Hepatocyte (in vitro differentiated cells): ENCODE measurements around the gene TNS3.

Experiments
- EZH2 ChIP-seq: fragments of 200-600 bp; sonication (generic); IDR thresholded peaks from 2 replicates; pipeline ENCODE4 v1.6.1; 2016; ENCODE audit warnings: antibody characterized with exemption, mild to moderate bottlenecking, borderline replicate concordance
- EZH2phosphoT487 ChIP-seq: fragments of 200-600 bp; sonication (generic); IDR thresholded peaks from one replicate; pipeline ENCODE4 v1.6.1; 2018; ENCODE audit warnings: antibody characterized with exemption, mild to moderate bottlenecking, low read depth, moderate library complexity; ENCODE audit not compliant: unreplicated experiment, severe bottlenecking
- TF ChIP-seq, protein P1 (sequence below): fragments of 200-600 bp; sonication (generic); IDR thresholded peaks from 2 replicates; pipeline ENCODE4 v1.5.1; 2016; ENCODE audit warnings: antibody characterized with exemption, mild to moderate bottlenecking; ENCODE audit not compliant: poor library complexity

- TF ChIP-seq, protein P1, sequence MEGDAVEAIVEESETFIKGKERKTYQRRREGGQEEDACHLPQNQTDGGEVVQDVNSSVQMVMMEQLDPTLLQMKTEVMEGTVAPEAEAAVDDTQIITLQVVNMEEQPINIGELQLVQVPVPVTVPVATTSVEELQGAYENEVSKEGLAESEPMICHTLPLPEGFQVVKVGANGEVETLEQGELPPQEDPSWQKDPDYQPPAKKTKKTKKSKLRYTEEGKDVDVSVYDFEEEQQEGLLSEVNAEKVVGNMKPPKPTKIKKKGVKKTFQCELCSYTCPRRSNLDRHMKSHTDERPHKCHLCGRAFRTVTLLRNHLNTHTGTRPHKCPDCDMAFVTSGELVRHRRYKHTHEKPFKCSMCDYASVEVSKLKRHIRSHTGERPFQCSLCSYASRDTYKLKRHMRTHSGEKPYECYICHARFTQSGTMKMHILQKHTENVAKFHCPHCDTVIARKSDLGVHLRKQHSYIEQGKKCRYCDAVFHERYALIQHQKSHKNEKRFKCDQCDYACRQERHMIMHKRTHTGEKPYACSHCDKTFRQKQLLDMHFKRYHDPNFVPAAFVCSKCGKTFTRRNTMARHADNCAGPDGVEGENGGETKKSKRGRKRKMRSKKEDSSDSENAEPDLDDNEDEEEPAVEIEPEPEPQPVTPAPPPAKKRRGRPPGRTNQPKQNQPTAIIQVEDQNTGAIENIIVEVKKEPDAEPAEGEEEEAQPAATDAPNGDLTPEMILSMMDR, result no peak
- TF ChIP-seq EZH2, result no peak
- no peak for TF ChIP-seq EZH2phosphoT487
These were observed 248.4 kb downstream of the TNS3 start for GRCh38 chr7:47333554-47333887.
